Camera-type eye (tissue), 1 donor: ENCODE results near the gene DLGAP4. TPM values are rescaled to one million over a fixed set of nuclear protein-coding genes. Genes with fewer than 3 reads are reported as not detected.

Source experiments
- total RNA-seq: library from RNA; depleted of rRNA; stranded (reverse); fragments of >200 nt; gene quantifications from one replicate; pipeline ENCODE4 v1.2.3, GENCODE V29; 2014

DLGAP4 gene
- total RNA-seq, result 48.9 TPM

DNA sequence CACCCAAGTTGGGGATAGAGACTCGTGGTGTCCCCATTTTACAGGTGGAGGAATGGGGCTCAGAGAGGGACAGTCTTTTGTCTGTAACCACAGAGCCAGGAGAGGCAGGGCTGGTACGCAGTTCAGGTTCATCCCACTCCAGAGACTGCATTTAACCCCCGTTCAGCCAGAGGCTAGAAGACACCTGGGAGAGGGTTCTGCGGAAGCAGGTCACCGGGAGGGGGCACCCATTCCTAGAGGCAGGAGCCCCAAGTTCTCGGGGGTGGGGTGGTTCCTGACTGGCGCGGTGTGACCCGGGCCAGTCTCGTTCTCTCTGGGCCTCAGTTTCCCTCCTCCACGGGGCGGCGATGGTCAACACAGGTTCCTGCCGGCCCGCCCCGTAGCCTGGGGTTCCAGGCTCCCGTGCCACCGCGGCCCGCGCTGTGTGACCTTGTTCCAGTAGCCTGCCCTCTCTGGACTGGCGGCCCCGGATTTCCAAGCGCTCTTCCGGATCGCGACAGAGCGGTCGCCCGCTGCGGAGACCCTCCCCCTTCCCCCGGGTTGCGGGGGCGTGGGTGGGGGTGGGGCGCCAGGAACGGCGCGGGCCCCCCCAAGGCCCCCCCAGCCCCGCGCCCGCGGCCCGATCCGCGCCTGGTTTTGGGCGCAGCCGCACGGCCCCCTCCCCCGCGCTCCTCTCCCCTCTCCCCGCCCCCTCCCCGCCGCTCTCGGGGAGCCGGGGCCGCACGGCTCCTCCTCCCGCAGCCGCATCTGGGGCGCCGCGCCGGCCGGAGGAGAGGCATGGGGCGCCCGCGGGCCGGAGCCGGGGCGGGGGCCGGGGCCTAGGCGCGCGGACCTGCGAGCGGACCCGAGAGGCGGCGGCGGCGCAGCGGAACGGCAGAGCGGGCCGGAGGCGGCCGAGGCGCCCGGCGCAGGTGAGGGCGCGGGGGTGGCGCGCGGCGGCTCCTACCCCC, at the start of gene DLGAP4:
Gene DLGAP4 (plus strand): TSS at position 738 of the 950 bp plus-strand sequence. CDS start 125,379 bp downstream, outside the sequence.

DNA sequence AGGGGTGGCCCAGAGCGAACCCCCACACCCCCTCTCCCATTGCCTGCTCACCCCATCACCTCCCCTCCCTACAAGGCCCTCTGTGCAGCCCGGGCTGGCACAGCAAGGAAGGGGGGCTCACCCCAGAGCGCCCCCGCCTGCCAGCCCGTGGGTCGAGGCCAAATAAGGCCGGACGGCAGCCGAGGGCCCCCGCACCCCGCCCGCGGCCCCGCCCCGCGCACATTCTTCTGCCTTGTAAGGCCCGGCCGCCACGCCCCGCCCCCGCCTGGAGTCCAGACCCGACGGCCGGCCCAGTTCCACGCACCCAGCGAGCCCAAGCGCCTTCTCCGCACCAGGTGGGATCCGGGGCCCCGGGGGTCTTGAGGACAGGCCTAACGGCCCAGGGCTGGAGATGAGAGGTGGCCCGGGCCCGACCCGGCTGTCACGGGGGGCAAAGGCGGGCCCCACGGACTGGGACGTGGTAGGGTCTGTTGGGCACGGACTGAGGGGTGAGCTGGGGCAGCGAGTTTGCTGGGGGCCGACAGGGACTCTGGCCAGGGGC, 235.2 kb downstream of the DLGAP4 start, which contains the start of gene MYL9:
Gene MYL9 (plus strand): TSS at position 293 of the 541 bp plus-strand sequence. CDS start 3,366 bp downstream, outside the sequence.

DNA sequence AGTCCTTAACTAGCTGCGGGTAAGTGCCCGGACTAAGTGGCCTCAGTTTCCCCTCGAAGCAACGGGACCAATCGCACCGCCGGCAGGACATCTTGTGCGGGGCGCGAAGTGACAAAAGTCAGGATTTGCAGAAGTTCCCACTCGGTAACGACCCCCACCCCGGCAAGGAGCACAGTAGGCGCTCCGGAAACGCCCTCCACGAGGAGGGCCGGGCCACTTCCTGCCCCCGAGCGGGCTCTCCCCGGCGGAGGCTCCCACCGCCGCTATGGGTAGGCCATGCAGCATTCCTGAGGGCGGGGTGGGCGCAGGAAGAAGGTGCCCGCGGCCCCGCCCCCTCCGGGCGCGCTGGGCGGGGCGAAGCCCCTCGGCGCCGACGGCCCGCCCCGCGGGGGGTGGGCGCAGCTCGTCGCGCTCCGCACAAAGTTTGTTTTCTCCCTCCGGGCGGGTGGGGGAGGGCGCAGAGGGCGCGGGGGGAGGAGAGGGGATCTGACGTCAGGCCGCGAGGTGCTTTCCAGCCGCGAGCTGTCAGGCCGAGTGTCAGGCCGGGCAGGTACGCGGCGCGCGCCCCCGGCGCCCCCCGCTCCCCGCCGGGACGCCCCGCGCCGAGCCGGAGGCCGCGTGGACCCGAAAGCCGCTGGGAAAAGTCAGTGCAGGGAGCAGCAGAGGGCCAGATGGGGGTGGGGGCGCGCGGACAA, 267.1 kb downstream of the DLGAP4 start, which contains the start of gene TGIF2:
Gene TGIF2 (plus strand): TSS at position 495 of the 695 bp plus-strand sequence. CDS start 5,178 bp downstream, outside the sequence.

Other genes starting within 250 kb of the DLGAP4 start
- gene EPB41L1, start 151.6 kb upstream of the DLGAP4 start, total RNA-seq, result 105 TPM
- gene AAR2, start 69.9 kb upstream of the DLGAP4 start, total RNA-seq, result 31.6 TPM
- 15.0 TPM for gene MYL9, start 235.2 kb downstream of the DLGAP4 start, total RNA-seq